ENCODE results near the gene CST9. TPM values are rescaled to one million over a fixed set of nuclear protein-coding genes. Genes with fewer than 3 reads are reported as not detected.

CST9 gene
- total and polyA plus RNA-seq, 2 of the 13 experiments (the other 11 are each of a cell fraction or from before 2014, with no cell fraction given): 0.07 TPM; not detected in 1

DNA sequence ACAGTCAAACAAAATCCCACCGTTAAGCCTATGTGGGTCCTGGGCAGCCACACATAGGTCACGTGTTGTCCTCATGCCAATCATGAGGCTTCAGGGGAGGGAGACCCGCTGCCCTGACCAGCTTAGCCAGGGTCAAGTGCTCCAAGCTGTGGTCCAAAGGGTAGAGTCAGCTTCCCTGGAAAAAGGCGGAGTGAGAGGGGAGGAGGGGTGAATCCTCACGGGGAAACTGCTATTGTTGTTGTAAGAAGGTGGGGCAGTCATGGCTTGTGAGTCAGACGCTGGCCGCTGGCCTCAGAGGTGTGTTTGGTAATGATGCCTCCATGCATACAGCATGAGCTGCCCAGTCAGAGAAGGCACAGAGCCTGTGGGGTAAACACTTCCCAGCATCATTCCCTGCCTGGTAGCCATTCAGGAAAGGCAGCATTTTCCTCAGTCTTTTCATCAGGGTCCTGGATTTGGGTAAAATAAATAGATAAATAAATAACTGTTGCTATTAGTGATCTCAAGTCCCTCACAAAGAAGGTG lies 23.4 kb upstream of the CST9 start (continued):
- TF ChIP-seq ZFP41 (CRISPR knock-in tag; IDR thresholded peaks at IDR 0.05; ENCODE audit: borderline replicate concordance): peak; percentile 85; the same call in 1 of the 2 replicates
- no peak for TF ChIP-seq BRCA1 (CRISPR knock-in tag; IDR thresholded peaks at IDR 0.05)
- no peak for TF ChIP-seq ZNF790 (CRISPR knock-in tag; IDR thresholded peaks at IDR 0.05; ENCODE audit: borderline replicate concordance)
- no peak for TF ChIP-seq ZFP36 (IDR thresholded peaks at IDR 0.05; ENCODE audit: borderline replicate concordance, low read depth, low read length, partially characterized antibody)
- TF ChIP-seq ZNF337 (CRISPR knock-in tag; IDR thresholded peaks at IDR 0.05; ENCODE audit: borderline replicate concordance, low read depth): peak; percentile 73; the same call in 1 of the 2 replicates
- TF ChIP-seq, protein P1, sequence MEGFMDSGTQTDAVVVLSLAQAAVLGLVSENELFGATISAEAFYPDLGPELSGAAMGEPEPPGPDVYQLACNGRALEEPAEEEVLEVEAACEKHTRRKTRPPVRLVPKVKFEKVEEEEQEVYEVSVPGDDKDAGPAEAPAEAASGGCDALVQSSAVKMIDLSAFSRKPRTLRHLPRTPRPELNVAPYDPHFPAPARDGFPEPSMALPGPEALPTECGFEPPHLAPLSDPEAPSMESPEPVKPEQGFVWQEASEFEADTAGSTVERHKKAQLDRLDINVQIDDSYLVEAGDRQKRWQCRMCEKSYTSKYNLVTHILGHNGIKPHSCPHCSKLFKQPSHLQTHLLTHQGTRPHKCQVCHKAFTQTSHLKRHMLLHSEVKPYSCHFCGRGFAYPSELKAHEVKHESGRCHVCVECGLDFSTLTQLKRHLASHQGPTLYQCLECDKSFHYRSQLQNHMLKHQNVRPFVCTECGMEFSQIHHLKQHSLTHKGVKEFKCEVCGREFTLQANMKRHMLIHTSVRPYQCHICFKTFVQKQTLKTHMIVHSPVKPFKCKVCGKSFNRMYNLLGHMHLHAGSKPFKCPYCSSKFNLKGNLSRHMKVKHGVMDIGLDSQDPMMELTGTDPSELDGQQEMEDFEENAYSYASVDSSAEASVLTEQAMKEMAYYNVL (CRISPR knock-in tag; IDR thresholded peaks at IDR 0.05; ENCODE audit: borderline replicate concordance): peak; percentile 90; the same call in 1 of the 2 replicates
- TF ChIP-seq ESRRA (CRISPR knock-in tag; IDR thresholded peaks at IDR 0.05; ENCODE audit: low read depth): peak; percentile 37; the same call in 1 of the 2 replicates
- TF ChIP-seq PTBP1 (IDR thresholded peaks at IDR 0.05; ENCODE audit: low read depth, low read length, poor library complexity, severe bottlenecking): no peak
- TF ChIP-seq KLF6 (CRISPR knock-in tag; IDR thresholded peaks at IDR 0.05): peak; percentile 82; the same call in 1 of the 2 replicates
- peak; percentile 100 for TF ChIP-seq SOX5 (CRISPR knock-in tag; IDR thresholded peaks at IDR 0.05; ENCODE audit: borderline replicate concordance)
- TF ChIP-seq, protein P2, sequence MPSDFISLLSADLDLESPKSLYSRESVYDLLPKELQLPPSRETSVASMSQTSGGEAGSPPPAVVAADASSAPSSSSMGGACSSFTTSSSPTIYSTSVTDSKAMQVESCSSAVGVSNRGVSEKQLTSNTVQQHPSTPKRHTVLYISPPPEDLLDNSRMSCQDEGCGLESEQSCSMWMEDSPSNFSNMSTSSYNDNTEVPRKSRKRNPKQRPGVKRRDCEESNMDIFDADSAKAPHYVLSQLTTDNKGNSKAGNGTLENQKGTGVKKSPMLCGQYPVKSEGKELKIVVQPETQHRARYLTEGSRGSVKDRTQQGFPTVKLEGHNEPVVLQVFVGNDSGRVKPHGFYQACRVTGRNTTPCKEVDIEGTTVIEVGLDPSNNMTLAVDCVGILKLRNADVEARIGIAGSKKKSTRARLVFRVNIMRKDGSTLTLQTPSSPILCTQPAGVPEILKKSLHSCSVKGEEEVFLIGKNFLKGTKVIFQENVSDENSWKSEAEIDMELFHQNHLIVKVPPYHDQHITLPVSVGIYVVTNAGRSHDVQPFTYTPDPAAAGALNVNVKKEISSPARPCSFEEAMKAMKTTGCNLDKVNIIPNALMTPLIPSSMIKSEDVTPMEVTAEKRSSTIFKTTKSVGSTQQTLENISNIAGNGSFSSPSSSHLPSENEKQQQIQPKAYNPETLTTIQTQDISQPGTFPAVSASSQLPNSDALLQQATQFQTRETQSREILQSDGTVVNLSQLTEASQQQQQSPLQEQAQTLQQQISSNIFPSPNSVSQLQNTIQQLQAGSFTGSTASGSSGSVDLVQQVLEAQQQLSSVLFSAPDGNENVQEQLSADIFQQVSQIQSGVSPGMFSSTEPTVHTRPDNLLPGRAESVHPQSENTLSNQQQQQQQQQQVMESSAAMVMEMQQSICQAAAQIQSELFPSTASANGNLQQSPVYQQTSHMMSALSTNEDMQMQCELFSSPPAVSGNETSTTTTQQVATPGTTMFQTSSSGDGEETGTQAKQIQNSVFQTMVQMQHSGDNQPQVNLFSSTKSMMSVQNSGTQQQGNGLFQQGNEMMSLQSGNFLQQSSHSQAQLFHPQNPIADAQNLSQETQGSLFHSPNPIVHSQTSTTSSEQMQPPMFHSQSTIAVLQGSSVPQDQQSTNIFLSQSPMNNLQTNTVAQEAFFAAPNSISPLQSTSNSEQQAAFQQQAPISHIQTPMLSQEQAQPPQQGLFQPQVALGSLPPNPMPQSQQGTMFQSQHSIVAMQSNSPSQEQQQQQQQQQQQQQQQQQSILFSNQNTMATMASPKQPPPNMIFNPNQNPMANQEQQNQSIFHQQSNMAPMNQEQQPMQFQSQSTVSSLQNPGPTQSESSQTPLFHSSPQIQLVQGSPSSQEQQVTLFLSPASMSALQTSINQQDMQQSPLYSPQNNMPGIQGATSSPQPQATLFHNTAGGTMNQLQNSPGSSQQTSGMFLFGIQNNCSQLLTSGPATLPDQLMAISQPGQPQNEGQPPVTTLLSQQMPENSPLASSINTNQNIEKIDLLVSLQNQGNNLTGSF (CRISPR knock-in tag; IDR thresholded peaks at IDR 0.05): peak; percentile 74; the same call in 1 of the 2 replicates
- no peak for TF ChIP-seq POLR2G (IDR thresholded peaks at IDR 0.05; ENCODE audit: low read depth, low read length)
- TF ChIP-seq NR2F2 (IDR thresholded peaks at IDR 0.05; ENCODE audit: borderline replicate concordance, low read depth): peak; percentile 73
- peak; percentile 56; the same call in 1 of the 2 replicates for TF ChIP-seq FOXJ3 (CRISPR knock-in tag; IDR thresholded peaks at IDR 0.05; ENCODE audit: borderline replicate concordance)
- no peak for TF ChIP-seq MATR3 (CRISPR knock-in tag; IDR thresholded peaks at IDR 0.05)
- no peak for TF ChIP-seq ATM (IDR thresholded peaks at IDR 0.05; ENCODE audit: borderline replicate concordance)
- no peak for TF ChIP-seq LCORL (IDR thresholded peaks at IDR 0.05)
- peak; percentile 84 for TF ChIP-seq LCORL (CRISPR knock-in tag; IDR thresholded peaks at IDR 0.05)
- TF ChIP-seq, protein P3, sequence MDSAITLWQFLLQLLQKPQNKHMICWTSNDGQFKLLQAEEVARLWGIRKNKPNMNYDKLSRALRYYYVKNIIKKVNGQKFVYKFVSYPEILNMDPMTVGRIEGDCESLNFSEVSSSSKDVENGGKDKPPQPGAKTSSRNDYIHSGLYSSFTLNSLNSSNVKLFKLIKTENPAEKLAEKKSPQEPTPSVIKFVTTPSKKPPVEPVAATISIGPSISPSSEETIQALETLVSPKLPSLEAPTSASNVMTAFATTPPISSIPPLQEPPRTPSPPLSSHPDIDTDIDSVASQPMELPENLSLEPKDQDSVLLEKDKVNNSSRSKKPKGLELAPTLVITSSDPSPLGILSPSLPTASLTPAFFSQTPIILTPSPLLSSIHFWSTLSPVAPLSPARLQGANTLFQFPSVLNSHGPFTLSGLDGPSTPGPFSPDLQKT (CRISPR knock-in tag; IDR thresholded peaks at IDR 0.05; ENCODE audit: borderline replicate concordance): no peak
- TF ChIP-seq ZNF225 (CRISPR knock-in tag; IDR thresholded peaks at IDR 0.05): peak; percentile 87; the same call in 1 of the 2 replicates
- TF ChIP-seq, protein P4, sequence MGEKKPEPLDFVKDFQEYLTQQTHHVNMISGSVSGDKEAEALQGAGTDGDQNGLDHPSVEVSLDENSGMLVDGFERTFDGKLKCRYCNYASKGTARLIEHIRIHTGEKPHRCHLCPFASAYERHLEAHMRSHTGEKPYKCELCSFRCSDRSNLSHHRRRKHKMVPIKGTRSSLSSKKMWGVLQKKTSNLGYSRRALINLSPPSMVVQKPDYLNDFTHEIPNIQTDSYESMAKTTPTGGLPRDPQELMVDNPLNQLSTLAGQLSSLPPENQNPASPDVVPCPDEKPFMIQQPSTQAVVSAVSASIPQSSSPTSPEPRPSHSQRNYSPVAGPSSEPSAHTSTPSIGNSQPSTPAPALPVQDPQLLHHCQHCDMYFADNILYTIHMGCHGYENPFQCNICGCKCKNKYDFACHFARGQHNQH (CRISPR knock-in tag; IDR thresholded peaks at IDR 0.05): peak; percentile 96

Data from HepG2 (cell line).